ENCODE measurements around the gene ONECUT1.

The ONECUT1 gene

DNA sequence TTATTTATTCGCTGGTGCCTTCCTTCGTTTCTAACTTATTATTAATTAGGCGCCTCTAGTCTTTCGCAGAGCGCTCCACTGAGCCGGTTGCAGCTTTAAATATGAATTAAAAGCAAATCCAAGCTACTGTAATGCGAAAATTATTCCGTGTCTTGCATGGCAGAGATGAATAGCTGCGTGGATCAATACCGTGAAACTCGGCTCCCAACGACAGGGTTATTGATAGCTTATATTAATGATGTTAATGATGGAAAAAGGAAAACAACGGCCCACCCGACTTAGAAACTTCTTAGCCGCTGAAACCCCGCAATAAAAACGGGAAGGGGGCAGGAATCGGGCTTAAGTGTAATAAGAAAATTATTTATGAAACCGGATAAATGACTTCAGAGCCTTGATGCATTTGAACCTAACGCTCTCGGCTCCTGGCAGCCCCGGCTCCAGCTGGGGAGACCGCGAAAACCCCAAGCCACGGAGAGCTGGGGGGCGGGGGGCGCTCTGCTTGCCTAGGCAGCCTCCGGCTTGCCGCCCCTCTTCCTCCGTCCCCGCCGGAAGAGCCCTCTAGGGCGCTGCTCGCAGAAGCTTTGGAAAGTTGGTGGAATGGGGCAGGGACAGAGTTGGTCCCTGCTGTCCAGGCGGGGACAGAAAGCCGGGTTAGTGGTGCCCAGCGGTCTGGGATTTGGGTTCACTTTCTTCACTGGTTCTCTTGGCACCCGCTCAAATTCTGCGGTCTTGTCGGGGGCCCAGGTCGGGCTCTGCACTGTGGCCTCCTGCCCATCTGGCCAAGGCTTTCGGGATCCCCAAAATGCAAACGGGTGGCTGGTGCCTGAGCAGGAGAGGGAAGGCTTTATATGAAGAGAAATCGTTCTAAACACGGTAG is 7.7 kb upstream of the ONECUT1 start:
- no peak for DNase-seq (ENCODE audit: low read depth in 3 of 3)

GRCh38 chr15:52796753-52797520 is 6.8 kb upstream of the ONECUT1 start:
- DNase-seq (ENCODE audit: low read depth in 3 of 3), result no peak

DNA sequence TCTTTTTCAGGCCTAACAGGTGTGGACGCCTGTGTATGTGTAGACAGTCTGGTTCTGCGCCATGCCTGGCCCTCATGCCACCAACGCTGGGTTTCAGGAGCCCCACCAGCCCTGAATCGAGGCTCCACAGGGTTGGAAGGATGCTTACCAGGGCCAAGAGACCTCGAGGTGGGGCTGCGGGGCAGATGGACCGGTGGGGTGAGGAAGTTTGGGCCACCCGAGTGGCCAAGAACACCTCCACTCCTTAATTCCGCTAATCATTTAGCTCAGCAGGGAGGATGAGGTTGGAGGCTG is 6.0 kb upstream of the ONECUT1 start:
- no peak for DNase-seq (ENCODE audit: low read depth in 3 of 3)

- DNase-seq (ENCODE audit: low read depth in 3 of 3), result no peak
Measured at GRCh38 chr15:52795464-52796227, 5.5 kb upstream of the ONECUT1 start.

DNA sequence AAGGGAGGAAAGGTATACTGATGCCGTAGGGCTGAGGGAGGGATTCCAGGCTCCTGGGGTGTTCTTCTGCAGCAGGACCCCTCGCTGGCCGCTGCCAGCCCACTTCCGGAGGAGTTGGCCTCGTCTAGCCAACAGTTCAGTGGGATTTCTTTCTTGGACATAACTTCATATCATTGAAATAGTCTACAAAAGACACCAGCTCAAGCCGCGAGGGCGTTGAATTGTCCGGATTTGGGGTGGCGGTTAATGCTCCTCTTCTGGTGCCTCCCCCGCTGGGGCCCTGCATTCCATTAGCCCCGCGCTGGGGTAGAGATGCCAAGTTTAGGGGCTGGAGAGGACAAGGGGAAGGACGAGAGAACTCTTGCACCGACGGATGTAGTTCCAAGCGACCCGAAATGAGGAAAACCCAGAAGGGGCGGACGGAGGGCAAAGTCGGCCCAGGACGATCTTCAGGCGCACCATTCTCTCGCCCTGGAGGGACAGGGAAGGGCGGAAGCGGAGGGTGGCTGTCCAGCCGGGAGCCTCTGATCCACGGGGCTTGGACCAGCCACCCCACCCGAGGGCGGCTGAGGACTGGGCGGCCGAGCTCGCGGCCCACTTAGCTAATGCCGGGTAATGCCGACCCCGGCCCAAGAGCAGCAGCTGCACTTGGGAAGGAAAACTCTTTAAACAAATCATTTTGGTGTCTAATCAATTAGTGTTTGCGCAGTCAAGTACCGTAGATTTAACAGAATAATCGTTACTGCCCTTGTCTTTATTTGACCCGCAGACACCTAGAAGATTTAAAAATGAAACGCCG is 4.7 kb upstream of the ONECUT1 start:
- DNase-seq (ENCODE audit: low read depth in 3 of 3), result no peak

DNA sequence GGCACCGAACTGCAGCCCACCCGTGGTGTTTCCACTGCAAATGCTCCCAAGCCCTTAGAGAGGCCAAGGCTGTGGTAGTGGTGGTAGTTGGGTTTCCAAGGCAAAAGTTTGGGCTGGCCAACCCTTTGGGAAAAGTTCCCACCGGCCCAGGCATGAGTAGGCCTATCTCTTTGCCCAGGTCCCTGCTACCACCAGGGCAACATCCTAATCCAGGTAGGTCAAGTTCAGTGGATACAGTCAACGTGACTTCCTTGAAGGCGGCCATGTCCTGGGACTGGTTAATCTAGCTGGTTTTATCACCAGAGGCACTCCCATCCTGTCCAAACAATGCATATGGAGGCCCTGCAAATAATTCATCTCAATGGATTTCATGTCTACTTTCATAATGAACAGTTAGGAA is 1.6 kb upstream of the ONECUT1 start:
- no peak for DNase-seq (ENCODE audit: low read depth in 3 of 3)

- no peak for DNase-seq (ENCODE audit: low read depth in 3 of 3)
Measured at GRCh38 chr15:52790941-52791751, 1.0 kb upstream of the ONECUT1 start.

DNA sequence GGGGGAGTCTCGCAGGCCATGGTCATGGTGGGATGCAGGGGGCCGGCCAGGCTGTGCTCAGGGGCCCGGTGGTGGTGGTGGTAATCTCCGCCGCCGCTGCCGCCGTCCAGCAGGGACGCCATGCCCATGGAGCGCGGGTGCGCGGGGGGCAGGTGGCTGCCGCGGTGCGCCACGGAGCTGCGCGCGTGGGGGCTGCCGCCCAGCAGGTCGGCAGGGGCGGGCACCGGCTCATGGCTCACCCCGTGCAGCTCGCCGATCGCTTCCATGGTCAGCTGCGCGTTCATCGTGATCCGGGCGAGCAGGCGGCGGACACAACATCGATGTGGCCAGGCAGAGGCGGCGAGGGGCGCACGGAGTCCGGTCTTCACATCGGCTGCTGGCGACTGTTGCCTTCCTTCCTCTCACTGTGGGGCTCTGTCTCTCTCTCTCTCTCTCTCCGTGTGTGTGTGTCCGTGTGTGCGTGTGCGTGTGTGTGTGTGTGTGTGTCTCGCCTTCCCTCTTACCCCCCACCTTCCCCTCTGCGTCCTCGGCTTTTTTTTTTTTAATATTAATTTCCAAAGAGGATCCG is 451 bp downstream of the ONECUT1 start:
- DNase-seq (ENCODE audit: low read depth in 3 of 3), result no peak

GRCh38 chr15:52789008-52789600 is 1.0 kb downstream of the ONECUT1 start:
- no peak for DNase-seq (ENCODE audit: low read depth in 3 of 3)

DNA sequence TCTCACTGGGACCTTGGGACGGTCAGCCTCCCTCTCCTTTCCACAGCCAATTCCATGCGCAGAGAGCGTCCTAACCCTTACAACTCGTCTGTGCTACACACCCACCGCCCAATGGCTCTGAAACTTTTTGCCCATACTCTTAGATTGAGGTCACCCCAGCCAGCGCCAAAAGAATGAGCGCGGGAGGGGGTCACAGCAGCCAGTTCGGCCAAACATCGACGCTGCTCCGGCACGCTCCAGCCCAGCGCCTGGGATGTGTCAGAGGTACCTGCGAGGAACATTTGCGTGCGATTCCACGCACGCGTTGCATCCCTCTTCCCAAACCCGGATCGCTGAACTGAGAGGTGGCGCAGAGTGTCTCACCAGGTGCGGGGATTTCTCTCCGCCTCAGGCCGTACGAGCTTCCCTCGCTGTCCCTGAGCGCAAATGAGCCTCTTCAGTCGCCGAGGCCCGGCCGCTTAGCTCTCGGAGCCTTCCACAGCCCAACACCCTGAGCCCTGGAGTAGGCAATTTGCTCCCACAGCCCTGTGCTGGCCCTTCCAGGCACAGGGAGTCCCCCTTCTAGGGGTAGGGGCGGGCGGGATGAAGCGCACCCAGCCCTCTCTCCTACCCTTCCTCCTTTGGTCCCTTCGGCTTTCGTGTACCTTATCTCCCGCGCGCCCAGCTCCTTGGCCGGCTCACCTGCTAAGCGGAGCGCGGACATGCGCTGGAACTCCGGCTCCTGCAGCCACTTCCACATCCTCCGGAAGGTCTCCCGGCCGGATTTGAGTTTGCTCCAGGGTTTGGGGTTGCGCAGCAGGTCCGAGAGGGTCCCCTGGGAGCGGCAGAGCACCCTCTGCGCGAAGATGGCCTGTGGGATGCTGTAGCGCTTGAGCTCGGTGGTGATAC is 1.8 kb downstream of the ONECUT1 start:
- DNase-seq (ENCODE audit: low read depth in 3 of 3), result no peak

- no peak for DNase-seq (ENCODE audit: low read depth in 3 of 3)
Measured at GRCh38 chr15:52787549-52788098, 2.5 kb downstream of the ONECUT1 start.

DNA sequence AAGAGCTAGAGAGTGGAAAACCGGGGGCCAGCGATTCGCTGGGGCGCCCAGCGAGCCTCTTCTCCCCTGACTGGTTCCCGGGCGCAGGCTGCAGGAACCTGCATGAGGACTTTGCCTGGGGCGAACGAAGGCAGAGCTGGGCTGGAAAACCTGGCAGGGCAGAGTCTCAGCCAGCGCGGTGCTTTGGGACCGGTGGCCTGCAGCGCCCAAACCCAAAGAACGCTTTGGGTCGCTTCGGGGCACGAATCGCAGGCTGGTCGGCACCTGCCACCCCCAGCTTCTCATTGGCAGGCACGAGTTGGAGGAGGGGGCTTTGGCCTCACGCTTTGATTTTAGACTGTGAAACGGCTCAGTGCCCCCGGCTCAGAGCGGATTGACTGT is 3.0 kb downstream of the ONECUT1 start:
- no peak for DNase-seq (ENCODE audit: low read depth in 3 of 3)

DNA sequence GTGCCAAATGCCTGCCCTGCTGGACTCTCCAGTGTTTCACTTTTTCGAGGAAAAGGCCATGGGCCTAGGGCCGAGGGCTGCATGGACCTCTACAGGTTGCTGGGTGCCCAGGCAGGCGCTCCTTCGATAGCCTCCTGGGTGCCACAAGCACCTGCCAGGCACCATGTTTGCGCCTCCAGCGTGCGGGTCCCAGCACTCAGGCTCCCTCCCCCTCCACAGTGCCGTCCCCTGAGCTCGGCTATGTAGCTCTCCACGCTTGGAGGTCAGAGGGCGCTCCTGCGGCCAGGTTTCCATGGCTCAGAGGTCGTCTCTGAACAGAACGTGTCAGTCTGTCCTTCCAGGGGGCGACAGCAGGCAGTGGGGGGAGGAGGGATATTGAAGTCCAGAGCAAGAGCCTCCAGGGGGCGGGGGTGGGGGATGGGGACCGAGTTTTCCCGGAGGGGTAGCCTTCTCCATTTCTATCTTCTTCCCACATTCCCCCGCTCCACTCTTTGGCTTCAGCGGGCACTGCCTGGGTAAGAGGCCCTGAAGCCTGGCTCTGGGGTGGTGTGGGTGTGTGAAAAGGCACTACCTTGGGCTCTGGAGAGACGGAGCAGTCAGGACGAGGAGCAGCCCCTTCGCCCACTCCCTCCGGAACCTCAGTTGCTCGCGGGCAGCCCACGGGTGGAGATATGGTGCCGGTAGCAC is 3.6 kb downstream of the ONECUT1 start:
- no peak for DNase-seq (ENCODE audit: low read depth in 3 of 3)

DNA sequence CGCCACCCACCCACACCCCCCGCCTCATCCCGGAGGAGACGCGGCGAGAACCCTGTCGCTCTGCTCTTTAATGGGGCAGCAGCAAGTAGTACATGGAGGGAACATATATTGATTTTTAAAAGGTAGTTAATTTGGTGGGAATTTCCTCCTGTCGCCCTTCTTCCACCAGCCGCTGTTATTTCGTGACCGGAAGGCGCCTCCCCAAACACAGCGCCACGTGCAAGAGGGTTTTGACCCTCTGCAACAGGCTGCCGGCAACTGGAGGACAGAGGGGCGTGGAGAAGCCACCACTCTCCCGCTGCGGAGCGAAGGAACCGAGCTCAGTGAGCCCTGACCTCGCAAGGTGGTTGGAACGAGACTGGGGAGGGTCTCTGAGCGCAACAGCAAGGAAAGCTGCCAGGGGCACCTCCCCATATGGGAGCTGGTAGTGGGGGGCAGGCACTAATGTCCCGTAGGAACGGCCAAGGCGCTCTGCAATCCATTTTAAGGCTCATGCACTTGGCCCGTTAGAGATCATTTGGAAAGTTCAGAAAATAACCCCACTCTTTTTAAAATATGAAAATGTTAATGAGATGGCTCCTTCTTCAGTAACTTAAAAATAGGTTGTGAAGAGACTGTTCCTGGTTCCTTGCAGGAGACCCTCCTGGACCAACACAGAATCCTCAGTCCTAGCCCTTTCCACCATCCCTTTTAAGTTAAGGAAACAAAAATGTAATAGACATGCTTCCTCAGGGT is 4.3 kb downstream of the ONECUT1 start:
- no peak for DNase-seq (ENCODE audit: low read depth in 3 of 3)

DNA sequence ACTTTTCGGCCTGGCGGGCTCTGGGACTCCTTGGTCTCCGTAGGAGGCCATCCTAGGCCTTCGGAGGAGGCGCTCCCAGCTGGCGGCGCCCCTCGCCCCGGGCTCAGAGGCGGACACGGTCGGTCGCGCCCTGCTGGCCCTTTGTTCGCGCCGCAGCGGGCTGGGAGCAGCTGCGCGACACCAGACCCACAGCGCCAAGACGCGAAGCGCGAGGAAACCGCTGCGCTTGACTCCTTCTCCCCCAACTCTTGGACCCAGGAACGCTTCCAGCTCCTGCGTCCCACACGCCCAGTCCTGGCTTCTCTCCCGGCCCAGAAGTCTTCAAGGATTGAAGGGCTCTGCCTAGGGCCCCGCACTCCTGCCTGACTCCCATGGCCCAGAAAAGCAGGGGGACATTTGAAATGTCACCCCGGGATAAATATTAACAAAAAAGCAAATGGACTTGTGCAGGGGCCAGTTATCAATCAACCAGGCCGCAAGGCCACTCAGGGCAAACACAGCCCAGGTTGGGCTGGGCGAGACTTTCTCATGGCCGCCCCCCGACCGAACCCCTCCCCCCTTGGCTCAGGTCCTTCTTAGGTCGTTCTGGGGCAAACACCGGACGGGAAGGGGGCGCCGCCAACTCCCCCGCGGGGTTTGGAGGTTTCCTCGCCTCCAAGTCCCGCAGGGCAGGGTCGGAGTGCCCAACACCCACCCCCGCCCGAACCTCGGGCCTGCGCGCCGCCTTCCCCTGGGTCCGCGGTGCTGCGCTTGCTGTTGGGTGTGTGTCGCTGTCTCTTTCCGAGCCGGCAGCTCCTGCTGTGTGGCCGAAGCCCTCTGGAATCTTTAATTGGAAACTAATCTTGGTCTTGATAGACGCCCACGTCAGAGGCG is 5.1 kb downstream of the ONECUT1 start:
- DNase-seq (ENCODE audit: low read depth in 3 of 3), result no peak

Data from stimulated activated CD4-positive, alpha-beta T cell treated with anti-CD3 and anti-CD28 coated beads, TNF-alpha, amount 100 ng/mL, for 24 hours (primary cell).